Measurements from ENCODE around the gene HGD. TPM values are rescaled to one million over a fixed set of nuclear protein-coding genes. Genes with fewer than 3 reads are reported as not detected.
"Not testable (repeated sequence)": the region's sequence is repeated elsewhere in the genome, so short reads cannot be mapped to it uniquely, and the experiment has no call there.

Gene HGD
- total RNA-seq, 1 donor from 2014 or later: 510 TPM

GRCh38 chr3:120680193-120680894, 1.7 kb downstream of the HGD start:
- no peak for DNase-seq (ENCODE audit: low spot score)

GRCh38 chr3:120678984-120679383, 3.1 kb downstream of the HGD start:
- ATAC-seq (no peak), DNase-seq (ENCODE audit: low spot score) (no peak)

More at GRCh38 chr3:120680193-120680894, 1.7 kb downstream of the HGD start:
- peak; percentile 15 for ATAC-seq

- peak; percentile 84 for DNase-seq (ENCODE audit: low spot score)
- peak; percentile 64 for ATAC-seq
Measured at GRCh38 chr3:120678331-120678947, 3.6 kb downstream of the HGD start.

- not testable (repeated sequence) for DNase-seq (ENCODE audit: low spot score); ATAC-seq
Measured at GRCh38 chr3:120677193-120677592, 4.8 kb downstream of the HGD start.

GRCh38 chr3:120673116-120673515, 8.9 kb downstream of the HGD start:
- peak; percentile 16 for ATAC-seq
- no peak for DNase-seq (ENCODE audit: low spot score)

- DNase-seq (ENCODE audit: low spot score): no peak
- ATAC-seq: no peak
Measured at GRCh38 chr3:120670576-120670975, 11.5 kb downstream of the HGD start.

GRCh38 chr3:120664926-120665325, 17.1 kb downstream of the HGD start:
- DNase-seq (ENCODE audit: low spot score): no peak

GRCh38 chr3:120661945-120662344, 20.1 kb downstream of the HGD start:
- ATAC-seq (peak; percentile 36), DNase-seq (ENCODE audit: low spot score) (no peak)

More at GRCh38 chr3:120664926-120665325, 17.1 kb downstream of the HGD start:
- no peak for ATAC-seq

- DNase-seq (ENCODE audit: low spot score) (no peak), ATAC-seq (no peak)
Measured at GRCh38 chr3:120661106-120661905, 20.7 kb downstream of the HGD start.

GRCh38 chr3:120659834-120660233, 22.2 kb downstream of the HGD start:
- no peak for DNase-seq (ENCODE audit: low spot score)
- ATAC-seq: no peak

GRCh38 chr3:120659285-120659684, 22.8 kb downstream of the HGD start:
- ATAC-seq: peak; percentile 16
- no peak for DNase-seq (ENCODE audit: low spot score)

GRCh38 chr3:120652896-120653545, 29.0 kb downstream of the HGD start:
- peak; percentile 15 for ATAC-seq
- DNase-seq (ENCODE audit: low spot score): no peak

- DNase-seq (ENCODE audit: low spot score) (no peak), ATAC-seq (no peak)
Measured at GRCh38 chr3:120652281-120652680, 29.8 kb downstream of the HGD start.

GRCh38 chr3:120650311-120650710, 31.7 kb downstream of the HGD start:
- no peak for ATAC-seq
- no peak for DNase-seq (ENCODE audit: low spot score)

GRCh38 chr3:120649830-120650233, 32.2 kb downstream of the HGD start:
- no peak for ATAC-seq
- DNase-seq (ENCODE audit: low spot score): no peak

GRCh38 chr3:120648290-120648689, 33.7 kb downstream of the HGD start:
- no peak for DNase-seq (ENCODE audit: low spot score)
- ATAC-seq: no peak

GRCh38 chr3:120646771-120647432, 35.1 kb downstream of the HGD start:
- DNase-seq (ENCODE audit: low spot score) (no peak), ATAC-seq (no peak)

- ATAC-seq (no peak), DNase-seq (ENCODE audit: low spot score) (no peak)
Measured at GRCh38 chr3:120645083-120645845, 36.8 kb downstream of the HGD start.

GRCh38 chr3:120642368-120642948, 39.6 kb downstream of the HGD start:
- ATAC-seq: no peak
- no peak for DNase-seq (ENCODE audit: low spot score)
